ENCODE results near the gene TLE2.
A peak's percentile ranks its signal among the peaks of the same experiment; 100 is the strongest.
"Not testable (repeated sequence)": the region's sequence is repeated elsewhere in the genome, so short reads cannot be mapped to it uniquely, and the experiment has no call there.

TLE2 gene

DNA sequence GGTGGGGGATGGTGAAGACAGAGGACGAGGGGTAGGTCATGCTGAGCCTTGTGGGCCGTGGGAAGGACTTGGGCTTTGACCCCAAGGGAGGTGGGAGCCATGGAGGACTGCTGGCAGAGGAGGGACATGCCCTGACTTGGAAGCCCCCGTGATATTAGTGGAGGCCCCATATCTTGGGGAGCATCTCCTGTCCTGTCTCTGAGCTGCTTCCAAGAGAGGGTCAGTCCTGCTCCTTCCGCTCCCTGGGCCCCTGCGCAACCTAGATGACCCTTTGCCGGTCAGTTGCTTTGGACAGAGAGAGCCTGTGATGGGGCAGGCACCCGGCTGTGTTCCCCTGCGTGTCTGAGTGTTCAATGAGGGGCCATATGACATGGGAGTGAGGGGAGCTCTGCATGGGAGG lies 46.5 kb downstream of the TLE2 start:
- no peak for DNase-seq

- DNase-seq: no peak
These were observed 47.2 kb downstream of the TLE2 start for GRCh38 chr19:2981898-2982297.

DNA sequence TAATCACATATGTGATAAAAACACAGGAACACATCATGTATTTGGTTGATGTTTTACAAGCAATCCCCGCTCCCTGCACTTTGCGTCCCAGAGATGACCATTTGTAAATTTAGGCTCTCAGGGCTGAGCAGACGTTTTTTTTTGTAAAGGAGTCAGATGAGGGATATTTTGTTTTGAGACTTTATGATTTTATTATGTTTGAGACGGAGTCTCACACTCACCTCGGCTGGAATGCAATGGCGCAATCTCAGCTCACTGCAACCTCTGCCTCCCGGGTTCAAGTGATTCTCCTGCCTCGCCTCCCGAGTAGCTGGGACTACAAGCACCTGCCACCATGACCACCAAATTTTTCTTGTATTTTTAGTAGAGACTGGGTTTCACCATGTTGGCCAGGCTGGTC lies 50.3 kb downstream of the TLE2 start:
- DNase-seq: no peak

DNA sequence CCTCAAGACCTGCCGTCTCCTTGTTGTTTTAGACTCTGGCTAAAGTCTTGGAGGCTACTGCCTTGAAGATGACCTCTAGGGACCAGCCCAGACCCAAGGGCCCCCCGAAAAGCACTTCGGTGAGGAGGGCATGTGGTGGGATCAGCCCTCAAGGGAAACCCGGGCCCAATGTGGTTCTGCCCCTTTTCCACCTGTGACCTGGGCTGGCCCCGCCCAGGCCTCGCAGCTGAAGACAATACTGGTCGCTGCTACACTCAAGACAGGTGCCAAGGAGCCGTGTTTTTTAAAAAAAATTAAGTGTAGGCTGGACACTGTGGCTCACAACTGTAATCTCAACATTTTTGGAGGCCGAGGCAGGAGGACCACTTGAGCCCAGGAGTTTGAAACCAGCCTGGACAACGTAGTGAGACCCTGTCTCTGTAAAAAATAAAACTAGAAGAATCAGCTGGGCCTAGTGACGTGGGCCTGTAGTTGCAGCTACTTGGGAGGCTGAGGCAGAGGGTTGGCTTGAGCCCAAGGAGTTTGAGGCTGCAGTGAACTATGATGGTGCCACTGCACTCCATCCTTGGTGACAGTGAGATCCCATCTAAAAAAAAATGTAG lies 50.8 kb downstream of the TLE2 start:
- DNase-seq: no peak

DNA sequence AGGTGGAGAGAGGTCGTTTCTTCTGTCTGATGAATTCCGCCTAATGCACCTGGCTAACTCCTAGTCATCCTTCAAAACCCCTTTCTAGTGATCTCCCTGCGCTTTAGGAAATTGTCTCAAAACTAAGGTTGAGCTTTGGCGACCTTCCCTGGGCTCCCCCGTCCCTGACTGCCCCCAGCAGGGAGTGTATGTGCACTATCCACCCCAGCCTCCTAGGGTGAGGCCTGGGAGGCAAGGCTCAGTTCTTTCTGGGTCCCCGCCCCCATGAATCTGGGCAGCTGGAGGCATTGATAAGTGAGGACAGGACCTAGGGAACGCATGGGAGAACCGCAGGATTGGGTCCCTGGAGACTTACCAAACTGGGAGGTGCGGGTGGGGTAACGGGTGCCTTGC lies 51.3 kb downstream of the TLE2 start:
- no peak for DNase-seq

DNA sequence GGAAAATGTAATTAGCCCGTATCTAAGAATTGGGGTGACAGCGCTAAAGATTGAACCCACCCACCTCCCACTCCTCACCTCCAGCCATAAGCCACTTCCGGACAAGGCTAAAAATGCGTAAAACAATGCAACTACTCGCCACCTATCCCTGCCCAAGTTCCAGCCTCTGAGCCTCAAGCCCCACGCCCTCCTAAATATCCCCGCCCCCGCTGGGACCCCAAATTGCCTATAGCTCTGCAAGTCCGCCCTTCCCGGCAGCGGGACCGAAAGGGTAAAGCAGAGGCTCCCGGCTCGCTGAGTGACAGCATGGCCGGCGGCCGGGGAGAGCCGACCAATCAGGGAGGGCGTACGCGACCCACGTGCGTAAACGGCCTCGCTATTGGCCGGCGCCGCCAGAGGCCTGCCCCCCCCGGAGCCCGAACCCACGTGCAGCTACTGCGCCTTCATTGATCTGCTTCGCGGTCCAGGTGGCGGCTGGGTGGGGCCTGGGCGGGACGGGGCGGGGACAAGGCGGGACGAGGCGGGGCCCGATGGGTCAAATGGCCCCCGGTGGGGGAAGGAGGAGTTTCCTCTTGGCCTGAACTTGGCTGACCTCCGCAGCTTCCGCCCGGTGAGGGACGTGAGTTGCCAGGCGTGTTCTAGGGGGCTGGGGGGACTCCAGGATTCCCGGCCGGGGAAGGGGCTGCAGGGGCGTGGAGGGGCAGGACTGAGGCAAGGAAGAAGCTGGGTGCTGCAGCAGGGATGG lies 51.9 kb downstream of the TLE2 start, which contains the start of gene TLE6:
Gene TLE6 (plus strand): TSS at position 564 of the 745 bp plus-strand sequence. CDS start 670 bp downstream, outside the sequence.
- DNase-seq: peak; percentile 96

DNA sequence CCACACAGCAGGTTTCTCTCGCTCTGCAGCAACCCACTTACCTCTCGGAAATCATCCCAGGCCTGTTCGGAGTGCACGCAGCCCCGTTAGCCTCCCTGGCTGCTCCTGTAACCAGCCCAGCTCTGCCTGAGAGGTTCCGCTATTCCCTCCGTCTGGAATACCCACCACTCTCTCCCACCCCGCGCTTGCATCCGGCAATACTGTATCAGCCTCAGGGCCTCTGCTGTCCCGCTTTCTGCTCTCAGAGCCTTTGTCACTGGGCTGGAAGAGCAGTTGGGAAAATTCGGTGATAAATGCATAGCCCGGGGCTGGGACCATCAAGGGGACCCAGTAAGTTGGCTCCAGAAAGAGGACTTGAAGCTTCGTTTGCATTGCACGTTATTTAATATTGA lies 52.5 kb downstream of the TLE2 start:
- DNase-seq: no peak

- no peak for DNase-seq
These were observed 54.6 kb downstream of the TLE2 start for GRCh38 chr19:2974342-2975041.

GRCh38 chr19:2973229-2973628 lies 55.9 kb downstream of the TLE2 start:
- DNase-seq: no peak

DNA sequence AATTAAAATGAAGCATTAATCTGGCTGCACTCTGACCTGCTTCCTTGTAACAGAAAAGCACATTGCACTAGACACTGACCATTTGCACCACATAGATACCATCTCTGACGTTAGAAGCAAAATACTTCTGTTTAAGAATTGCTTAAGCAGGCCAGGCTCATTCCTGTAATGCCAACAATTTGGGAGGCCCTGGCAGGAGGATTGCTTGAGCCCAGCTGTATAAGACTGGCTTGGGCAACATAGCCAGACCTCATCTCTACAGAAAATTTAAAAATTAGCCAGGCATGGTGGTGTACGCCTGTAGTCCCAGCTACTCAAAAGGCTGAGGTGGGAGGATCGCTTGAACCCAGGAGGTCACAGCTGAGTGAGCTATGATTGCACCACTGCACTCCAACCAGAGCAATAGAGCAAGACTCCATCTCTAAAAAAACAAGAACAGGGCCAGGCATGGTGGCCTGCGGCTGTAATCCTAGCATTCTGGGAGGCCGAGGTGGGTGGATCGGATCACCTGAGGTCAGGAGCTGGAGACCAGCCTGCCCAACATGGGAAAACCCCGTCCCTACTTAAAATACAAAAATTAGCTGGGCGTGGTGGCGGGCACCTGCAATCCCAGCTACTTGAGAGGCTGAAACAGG lies 58.8 kb downstream of the TLE2 start:
- DNase-seq: no peak

GRCh38 chr19:2969104-2969504 lies 60.0 kb downstream of the TLE2 start:
- peak; percentile 40 for DNase-seq

DNA sequence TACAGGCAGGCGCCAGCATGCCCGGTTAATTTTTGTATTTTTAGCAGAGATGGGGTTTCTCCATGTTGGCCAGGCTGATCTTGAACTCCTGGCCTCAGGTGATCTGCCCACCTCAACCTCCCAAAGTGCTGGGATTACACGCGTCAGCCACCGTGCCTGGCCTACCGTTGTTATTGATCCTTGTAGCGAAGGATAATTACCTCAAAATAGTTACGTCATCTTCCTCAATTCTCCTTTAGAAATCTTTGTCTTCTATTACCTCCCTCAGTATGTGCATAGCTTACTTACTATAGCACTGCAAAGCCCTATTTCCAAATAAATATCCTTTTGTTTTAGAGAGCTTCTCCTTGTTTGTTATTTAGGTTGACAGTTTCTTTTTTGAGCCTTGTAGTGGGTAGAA lies 61.1 kb downstream of the TLE2 start:
- no peak for DNase-seq

DNA sequence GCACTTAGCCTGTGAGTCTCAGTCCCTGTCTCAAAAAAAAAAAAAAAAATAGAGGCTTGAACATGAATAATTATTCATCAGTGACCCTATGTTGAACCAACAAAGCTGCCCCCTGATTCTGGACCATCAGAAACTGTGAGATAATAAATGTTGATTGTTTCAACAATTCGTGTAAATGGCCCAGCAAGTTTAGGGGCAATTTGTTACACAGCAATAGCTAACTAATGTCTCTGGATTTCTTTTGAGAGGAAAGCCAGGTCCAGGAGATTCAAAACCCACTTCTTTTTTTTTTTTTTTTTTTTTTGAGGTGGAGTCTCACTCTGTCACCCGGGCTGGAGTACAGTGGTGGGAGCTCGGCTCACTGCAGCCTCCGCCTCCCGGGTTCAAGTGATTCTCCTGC lies 64.2 kb downstream of the TLE2 start:
- no peak for DNase-seq

- not testable (repeated sequence) for DNase-seq
These were observed 65.4 kb downstream of the TLE2 start for GRCh38 chr19:2963631-2964030.

GRCh38 chr19:2963122-2963521 lies 66.0 kb downstream of the TLE2 start:
- DNase-seq: no peak

DNA sequence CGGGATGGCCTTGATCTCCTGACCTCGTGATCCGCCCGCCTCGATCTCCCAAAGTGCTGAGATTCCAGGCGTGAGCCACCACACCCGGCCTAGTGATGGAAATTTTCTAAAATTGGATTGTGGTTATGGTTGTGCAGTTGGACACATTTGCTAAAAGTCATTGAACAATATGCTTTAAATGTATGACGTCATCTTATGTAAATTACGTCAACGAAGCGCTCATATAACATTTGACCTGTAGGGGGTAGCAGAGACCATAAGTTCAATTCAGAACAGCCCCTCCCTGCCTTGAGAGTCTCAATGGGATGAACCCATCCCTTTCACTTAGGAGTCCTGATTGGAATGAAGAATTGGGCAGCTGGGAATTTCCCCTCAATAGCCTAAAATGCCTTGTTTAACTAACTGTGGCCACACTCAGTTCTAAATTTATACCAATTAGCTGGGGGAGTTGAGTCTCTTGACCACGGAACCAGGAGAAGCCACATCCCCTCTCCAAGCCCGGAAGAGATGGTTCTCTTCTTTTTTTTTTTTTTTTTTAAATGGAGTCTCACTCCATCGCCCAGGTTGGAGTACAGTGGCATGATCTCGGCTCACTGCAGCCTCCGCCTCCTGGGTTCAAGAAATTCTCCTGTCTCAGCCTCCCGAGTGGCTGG lies 66.9 kb downstream of the TLE2 start:
- DNase-seq: peak; percentile 82

GRCh38 chr19:2960120-2960519 lies 69.0 kb downstream of the TLE2 start:
- DNase-seq: no peak

DNA sequence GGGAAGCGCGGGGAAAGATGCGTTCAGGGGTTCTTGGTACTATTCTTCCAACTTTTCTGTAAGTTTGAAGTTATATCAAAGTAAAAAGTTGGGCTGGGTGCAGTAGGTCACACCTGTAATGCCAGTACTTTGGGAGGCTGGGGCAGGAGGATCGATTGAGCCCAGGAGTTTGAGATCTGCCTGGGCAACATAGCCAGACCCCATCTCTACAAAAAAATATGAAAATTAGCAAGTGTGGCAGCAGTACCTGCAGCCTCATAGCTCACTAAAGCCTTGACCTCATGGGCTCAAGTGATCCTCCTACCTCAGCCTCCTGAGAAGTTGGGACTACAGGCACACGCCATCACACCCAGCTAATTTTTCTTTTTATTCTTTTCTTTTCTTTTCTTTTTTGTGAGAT lies 71.9 kb downstream of the TLE2 start:
- DNase-seq: no peak

GRCh38 chr19:2952953-2953481 lies 76.1 kb downstream of the TLE2 start:
- DNase-seq: no peak

GRCh38 chr19:2950286-2951124 lies 78.6 kb downstream of the TLE2 start:
- peak; percentile 98 for DNase-seq

DNA sequence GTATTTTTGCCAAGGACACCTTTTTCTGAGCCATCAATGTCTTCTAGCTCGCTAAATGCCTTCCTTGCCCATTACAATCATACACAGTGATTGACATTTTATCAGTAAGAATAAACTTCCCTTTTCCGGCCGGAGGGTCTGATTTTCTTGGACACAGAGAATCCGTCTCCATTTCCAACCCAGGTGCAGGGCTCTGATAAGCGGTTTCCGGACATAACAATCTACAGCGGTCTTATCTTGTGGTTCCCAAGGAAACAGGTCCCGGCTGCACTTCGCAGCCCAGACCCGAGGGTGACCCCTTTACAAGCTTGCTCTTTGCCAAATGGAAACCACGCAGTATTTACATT lies 79.2 kb downstream of the TLE2 start:
- DNase-seq: no peak
